ENCODE data around the gene LEAP2.

DNA sequence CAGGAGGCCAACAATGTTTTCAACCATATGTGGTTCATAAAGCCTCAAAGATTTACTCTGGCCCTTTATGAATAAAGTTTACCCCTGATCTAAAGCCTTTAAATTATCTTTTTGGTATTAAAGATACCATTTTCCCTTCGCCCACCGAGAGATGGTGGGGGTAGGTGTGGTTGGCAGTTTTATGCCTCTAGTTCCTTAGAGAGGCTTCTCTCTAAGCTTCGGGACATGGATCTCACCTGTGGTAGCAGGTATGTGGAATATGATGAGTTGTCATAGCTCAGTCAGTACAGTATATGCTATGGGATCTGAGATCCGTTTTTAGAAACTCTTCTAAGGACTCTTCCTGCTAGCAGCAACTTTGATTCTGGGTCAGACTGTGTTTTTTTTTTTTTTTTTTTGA is 4.7 kb upstream of the LEAP2 start:
- TF ChIP-seq CTCF (IDR thresholded peaks at IDR 0.05; ENCODE audit: insufficient read depth, low read depth, low read length) = no peak
- TF ChIP-seq EZH2 (IDR thresholded peaks at IDR 0.05; ENCODE audit: insufficient read depth, low read length) = no peak
